NCI-H1417 (cell line): Measurements from ENCODE around the gene ZNF331.

Source experiments
- DNase-seq, 3 experiments: peaks; one replicate each; lab custom pipeline; 2025; lab: John Stamatoyannopoulos, UW

Gene ZNF331

DNA sequence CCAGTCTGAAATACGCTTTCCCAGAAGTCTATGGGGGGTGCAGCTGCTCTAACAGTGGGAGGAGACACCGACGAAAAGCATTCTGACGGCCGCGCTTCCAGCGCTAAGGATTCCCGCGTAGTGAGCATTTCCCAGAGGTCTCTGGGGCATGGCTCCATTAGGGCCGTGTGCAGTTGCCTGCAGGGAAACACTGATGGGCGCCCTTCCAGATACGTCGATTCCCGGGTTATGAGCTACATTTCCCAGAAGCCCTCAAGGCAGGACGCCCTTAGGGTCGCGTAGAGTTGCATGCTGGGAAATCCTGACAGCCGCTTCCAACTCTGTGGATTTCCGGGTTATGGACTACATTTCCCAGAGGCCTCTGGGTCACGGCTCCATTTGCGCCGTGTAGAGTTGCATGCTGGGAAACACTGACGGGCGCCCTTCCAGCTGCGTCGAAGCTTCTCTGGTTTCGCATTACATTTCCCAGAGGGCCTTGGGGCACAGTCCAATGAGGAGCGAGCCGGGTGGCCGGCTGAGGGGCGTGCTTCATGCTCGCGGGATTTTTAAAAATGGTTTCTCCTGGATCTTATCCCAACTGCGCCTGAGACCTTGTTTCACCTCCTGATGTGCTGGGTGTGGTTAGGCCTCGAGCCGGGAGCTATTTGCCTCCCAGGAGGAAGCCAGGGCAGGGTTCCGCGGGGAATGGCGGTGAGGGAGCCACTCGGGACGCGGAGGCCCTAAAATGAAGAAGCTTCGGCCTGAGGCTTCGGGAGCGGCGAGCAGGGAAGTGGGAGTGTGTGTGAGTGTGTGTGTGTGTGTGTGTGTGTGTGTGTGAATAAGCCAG lies 17.2 kb upstream of the ZNF331 start:
- peak; percentile 91 to 97 (median 96) for DNase-seq

DNA sequence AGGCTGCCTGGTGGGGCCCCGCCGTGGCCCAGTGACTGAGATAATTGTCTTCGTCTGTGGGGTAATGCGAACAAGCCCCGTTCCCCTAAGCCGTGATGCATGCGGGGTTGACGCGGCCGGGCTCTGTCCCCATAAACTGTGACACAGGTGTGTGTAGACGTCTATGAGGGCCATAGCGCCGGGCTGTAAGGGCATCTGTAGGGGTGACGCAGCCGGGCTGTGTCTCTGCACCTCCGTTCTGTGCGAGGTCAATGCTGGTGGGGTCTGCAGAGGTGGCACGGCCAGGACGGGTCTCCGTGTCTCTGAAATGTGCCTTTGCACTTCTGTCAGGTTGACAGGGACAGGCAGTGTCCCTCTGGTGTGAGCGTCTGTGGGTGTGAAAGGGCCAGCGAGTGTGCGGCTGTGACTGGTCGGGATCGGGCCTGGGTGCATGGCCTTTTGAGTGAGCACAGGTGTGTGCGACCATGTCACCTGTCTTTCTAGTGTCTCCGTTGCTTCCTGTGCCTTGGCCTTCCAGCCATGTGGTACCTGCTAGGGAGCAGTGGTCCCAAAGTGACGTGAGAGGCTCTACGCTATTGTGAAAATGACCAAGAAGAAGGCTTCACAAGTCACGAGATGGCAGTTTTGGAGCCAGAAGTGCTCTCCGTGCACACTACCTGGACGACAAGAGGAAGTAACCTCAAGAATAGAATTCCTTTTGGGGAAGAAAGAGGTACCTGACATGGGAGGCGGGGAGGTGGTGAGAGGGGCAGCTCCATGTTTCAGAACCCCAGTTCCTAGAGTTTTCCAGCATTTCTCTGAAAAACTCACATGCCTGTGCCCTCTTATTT lies 16.4 kb upstream of the ZNF331 start:
- no peak for DNase-seq

DNA sequence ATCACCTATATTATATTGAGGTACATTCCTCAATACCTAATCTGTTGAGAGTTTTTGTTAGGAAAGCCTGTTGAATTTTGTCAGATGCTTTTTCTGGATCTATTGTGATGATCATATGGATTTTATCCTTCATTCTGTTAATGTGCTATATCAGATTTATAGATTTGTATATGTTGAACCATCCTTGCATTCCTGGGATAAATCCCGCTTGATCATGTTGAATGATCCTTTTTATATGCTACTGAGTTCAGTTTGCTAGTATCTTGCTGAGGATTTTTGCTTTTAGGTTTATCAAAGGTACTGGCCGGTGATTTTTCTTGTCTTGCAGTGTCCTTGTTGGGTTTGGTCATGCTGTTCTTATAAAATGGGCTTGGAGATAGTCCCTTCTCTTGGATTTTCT lies 12.0 kb upstream of the ZNF331 start:
- DNase-seq = no peak

- DNase-seq = no peak
Measured at GRCh38 chr19:53530622-53531021, 7.3 kb upstream of the ZNF331 start.

GRCh38 chr19:53531457-53531856 lies 6.5 kb upstream of the ZNF331 start:
- no peak for DNase-seq

DNA sequence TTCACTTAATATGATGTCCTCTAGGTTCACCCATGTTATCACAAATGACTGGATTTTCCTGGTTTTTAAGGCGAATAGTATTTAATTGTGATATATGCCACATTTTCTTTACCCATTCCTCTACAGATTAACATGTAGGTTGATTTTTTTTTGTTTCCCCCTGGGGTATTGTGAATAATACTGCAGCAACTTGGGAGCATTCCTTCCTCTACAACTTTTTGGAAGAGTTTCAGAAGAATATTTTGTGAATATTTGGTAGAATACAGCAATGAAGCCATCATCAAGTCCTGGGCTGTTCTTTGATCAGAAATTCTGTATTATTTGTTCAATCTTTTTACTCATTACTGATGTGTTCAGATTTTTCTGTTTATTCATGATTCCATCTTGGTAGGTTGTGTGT lies 5.6 kb upstream of the ZNF331 start:
- DNase-seq = no peak

DNA sequence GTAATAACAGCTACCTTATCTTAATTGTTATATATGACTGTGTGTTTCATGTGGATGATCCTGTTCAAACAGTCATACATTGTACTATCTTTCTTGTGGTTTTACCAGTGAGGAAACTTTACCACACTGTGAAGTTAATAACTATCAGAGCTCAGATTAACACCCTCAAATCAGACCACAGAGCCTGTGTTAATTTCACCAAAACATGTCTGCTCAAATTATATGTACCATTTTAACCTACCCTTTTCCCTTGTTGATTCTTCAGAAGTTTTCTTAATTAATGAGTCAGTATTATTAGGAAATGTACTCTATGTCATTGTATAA lies 1.8 kb upstream of the ZNF331 start:
- DNase-seq = no peak

DNA sequence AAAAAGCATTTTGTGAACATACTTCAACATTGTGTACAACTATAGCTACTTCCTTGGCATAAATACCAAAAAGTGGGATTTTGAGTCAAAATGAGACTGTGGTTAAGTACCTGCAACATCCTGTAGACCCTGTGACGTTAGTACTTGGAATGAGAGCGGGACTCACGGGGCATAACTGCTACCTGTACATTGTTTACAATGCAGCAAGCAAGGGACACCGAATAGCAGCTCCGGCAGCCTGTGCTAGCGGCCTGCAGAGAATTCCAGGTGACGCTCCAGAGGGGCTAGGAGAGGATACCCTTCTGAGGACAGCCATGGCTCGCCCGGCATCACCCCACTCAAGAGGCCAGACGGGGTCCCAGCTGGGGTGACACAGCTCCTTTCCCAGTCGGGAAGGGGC lies 824 bp upstream of the ZNF331 start:
- DNase-seq = peak in 2 of 3 experiments; percentile 32 to 53

DNA sequence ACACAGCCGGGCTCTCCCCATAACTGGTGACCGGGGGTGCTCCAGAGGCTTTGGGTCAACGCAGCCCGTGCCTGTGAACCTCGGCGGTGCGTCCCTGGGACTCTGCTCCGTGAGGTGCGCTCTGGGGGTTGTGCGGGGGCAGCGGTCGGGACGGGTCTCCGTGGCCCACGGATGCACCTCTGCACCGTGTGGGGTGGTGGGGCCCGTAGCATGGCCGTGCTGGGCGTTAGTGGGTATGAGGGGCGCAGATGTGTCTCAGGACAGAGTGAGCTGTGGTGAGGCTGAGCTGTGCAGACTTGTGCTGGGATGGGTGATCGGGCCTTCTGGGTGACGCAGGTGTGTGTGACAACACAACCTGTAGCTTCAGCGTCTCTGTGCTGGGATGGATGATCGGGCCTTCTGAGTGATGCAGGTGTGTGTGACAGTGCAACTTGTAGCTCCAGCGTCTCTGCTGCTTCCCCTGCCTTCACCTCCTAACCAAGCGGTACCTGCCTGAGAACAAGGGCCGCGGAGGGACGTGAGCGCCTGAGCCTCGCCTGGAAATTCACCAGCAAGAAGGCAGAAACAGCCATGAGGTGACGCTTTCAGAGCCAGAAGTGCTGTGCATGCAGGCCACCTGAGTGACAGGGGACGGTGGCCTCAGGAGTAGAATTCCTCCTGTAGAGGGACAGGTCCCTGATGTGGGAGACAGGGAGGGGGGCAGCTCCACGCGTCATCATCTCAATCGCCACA lies 599 bp downstream of the ZNF331 start:
- DNase-seq = no peak

DNA sequence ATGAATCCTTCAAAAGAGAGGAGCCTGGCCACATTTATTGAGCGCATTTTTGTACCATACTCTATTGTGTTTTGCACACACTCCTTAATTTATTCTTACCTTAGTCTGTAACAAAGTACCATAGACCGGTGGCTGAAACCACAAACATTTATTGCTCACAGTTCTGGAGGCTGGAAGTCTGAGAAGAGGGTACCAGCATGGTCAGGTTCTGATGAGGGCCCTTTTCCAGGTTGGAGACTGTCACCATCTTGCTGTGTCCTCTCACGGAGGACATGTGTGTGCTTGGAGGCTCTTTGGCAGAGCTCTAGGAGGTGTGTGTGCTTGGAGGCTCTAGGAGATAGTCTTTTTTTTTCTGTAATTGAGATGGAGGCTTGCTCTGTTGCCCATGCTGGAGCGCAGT lies 2.1 kb downstream of the ZNF331 start:
- DNase-seq = no peak

- no peak for DNase-seq
Measured at GRCh38 chr19:53541971-53542370, 4.0 kb downstream of the ZNF331 start.

DNA sequence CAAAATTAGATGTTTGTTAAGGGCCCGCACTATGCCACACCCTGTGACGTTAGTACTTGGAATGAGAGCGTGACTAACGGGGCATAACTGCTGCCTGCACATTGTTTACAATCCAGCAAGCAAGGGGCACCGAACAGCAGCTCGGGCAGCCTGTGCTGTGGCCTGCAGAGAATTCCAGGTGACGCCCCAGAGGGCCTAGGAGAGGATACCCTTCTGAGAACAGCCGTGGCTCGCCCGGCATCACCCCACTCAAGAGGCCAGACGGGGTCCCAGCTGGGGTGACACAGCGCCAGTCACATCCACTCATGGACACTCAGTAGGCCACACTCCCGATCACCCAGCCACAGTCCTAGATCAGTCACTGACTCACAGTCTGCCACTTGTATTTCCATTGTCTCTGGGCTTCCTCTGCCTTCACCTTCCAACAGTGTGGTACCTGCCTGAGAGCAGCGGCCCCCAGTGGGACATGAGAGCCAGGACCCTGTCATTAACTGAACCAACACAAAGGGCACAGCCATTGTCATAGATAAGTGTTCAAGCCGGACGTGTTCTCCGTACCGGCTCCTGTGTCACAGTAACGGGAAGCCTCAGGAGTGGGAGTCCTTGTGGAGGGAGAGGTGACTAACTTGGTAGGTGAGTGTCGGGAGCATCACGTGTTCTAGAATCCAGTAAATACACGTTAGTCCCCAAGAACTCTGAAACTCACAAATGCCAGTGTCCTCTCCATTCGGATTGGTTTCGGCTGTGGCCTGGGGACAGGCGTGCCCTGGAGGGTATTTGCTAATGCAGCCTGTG lies 7.5 kb downstream of the ZNF331 start:
- no peak for DNase-seq

DNA sequence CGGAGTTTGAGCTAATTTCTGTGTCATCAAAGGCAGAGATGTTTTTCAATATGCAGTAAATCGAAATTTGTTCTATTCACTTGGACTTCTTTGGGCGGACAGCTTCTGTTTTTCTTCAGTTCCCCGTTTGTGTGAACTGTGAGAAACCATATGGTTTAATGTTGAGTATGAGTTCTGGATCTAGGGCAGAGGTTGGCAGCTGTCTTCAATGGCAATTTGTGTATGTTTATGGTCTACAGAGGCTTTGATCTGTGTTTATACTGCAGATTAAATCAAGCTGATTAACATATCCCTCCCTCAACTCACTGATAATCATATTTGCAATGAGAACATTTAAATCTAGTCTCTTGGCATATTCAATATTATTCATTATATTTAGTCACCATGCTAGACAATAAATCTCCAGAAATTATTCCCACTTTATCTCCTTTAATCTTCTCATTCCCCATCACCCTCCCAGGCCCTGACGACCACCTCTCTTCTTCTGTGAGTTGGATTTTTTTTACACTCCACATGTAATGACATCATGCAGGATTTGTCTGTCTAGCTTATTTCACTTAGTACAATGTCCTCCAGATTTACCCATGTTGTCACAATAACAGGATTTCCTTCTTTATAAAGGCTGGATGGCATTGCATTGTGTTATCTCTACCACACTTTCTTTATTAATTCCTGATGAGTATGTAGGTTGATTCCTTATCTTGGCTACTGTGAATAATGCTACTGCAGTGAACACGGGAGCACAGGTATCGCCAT lies 9.0 kb downstream of the ZNF331 start:
- no peak for DNase-seq

DNA sequence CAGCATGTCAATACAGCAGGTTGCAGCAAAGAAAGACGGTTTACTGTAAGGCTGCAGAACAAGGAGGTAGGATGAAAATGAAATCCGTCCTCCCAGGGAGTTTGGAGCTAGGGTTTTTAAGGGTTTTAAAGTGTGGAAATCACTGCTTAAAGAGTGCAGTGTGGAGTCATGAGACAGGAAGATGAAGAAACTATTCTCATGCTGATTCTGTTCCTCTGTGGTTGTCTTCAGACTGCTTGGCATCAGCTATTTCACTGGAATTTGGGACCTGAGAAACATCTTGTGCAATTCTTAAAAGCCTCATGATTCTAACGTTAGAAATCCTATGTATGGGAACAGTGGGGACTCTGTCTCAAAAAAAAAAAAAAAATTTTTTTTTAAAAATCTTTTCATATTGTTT lies 11.4 kb downstream of the ZNF331 start:
- DNase-seq = no peak

DNA sequence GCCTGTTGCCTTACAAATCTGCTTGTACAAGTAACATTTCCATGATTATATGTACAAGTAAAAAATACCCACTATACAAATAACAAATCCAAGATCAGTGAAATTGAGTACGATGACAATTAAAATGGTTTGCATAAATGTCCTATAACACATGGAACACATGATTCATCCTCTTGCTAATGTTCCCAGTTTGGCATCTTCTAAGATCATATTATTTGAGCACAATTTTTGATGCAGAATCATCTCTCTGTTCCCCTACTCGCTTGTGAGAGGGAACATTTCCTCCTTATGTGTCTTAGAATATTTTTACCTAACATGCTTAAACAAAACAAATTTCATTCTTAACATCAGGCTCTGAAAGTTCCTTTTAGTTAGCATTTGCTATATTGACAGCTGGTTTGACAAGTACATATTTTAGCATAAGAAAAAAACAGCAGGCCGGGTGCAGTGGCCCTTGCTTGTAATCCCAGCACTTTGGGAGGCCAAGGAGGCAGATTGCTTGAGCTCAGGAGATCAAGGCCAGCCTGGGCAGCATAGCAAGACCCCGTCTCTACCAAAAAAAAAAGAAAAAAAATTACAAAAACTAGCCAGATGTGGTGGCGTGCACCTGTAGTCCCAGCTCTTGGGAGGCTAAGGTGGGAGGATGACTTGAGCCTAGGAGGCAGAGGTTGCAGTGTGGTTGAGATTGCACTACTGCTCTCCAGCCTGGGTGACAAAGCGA lies 14.2 kb downstream of the ZNF331 start:
- DNase-seq = no peak

DNA sequence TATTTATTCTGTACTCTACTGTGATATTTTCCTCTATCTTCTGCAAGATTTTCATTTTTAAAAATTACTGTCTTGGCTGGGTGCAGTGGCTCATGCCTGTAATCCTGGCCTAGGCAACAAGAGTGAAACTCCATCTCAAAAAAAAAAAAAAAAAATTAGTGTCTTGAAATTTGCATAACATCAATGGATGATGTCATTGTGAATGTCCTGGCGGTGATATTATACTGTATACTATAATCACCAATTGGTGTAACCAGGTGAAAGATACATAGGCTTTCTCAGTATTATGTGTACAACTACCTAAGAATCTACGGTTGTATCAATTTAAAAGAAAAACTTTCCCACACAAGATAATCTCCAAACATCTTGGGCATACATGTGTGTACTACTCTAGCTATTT lies 15.2 kb downstream of the ZNF331 start:
- DNase-seq = no peak

GRCh38 chr19:53553865-53554791 lies 16.2 kb downstream of the ZNF331 start:
- peak; percentile 56 to 75 (median 57) for DNase-seq

GRCh38 chr19:53554804-53555203 lies 16.9 kb downstream of the ZNF331 start:
- DNase-seq = no peak

- DNase-seq = no peak
Measured at GRCh38 chr19:53555352-53555751, 17.4 kb downstream of the ZNF331 start.
